NCI-H748 treated with DMSO at 0.1 percent for 48 hours (cell line): ENCODE results near the gene CFAP43.
"Not testable (repeated sequence)": the region's sequence is repeated elsewhere in the genome, so short reads cannot be mapped to it uniquely, and the experiment has no call there.

Experiments
- DNase-seq: peaks from one replicate; lab custom pipeline; 2025; lab: John Stamatoyannopoulos, UW

The CFAP43 gene

GRCh38 chr10:104218751-104219150 is 13.4 kb downstream of the CFAP43 start:
- DNase-seq, result no peak

- DNase-seq, result no peak
Observed at GRCh38 chr10:104216631-104217030, 15.5 kb downstream of the CFAP43 start.

DNA sequence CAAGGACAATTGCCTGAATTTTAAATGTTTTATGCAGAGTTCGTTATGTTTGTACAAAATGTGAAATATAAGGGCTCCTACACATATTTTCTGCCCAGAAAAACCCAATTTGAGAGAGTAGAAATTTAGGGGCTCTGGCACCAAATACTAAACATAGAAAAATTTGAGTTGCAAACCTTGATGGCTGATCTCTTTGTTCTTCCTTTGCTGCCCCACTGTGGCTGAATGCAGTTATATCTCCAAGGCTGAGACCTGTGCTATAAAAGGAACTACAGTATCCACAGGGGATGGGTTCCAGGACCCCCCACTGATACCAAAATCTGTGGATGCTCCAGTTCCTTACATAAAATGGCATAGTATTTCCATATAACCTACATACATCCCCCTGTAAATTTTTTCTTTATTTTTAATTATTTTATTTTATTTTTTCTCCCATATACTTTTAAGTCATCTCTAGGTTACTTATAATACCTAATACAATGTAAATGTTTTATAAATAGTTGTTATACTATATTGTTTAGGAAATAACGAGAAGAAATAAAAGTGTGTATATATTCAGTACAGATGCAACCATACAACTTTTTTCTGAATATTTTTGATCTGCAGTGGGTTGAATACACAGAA is 22.5 kb downstream of the CFAP43 start:
- DNase-seq, result peak; percentile 14

GRCh38 chr10:104208730-104209129 is 23.4 kb downstream of the CFAP43 start:
- no peak for DNase-seq

DNA sequence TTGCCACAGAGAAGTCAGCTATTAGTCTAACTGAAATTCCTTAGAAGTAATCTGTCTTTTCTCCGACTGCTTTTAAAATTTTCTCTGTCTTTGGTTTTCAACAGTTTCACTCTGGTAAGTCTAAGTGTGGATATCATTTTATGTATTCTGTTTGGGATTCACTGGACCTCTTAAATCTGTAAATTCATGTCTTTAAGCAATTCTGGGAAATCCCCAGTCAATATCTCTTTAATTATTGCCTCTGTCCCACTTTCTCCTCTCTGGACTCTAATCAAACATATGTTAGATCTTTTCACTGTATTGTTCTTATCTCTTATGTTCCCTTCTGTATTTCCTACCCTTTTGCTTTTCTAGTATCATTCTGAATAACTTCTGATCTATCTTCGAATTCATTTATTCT is 29.9 kb downstream of the CFAP43 start:
- no peak for DNase-seq

DNA sequence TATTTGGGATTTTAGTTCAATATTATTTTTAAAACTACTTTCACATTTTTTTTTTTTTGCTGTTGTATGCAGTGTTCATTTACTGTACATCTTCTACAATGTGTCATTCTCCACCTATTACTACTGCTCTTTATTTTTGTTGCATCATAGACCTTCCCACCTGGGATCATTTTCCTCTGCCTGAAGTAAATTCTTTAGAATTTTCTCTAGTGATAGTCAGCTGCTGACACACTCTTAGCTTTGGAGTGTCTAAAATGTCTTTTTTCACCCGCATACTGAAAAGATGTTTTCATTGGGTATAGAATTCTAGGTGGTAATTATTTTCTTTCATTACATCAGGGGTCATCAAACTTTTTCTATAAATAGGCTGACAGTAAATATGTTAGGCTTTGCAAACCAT is 30.5 kb downstream of the CFAP43 start:
- DNase-seq, result no peak

- no peak for DNase-seq
Observed at GRCh38 chr10:104199567-104199966, 32.6 kb downstream of the CFAP43 start.

DNA sequence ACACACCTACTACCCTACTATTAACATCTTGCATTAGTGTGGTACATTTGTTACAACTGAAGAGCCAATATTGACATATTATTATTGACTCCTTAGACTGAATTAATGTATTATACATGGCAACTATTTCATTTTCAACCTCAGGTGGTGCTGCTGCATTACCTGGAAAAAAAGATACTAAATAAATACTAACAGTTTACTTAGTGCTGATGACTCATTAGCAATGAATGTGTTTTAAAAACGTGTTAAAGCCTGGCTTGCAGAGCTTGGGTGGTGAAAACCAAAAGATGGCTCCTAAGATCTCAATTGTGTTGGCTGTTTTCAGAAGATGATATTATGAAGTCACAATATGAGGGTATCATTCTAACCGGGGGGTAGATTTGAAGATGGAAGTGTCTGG is 34.8 kb downstream of the CFAP43 start:
- peak; percentile 73 for DNase-seq

DNA sequence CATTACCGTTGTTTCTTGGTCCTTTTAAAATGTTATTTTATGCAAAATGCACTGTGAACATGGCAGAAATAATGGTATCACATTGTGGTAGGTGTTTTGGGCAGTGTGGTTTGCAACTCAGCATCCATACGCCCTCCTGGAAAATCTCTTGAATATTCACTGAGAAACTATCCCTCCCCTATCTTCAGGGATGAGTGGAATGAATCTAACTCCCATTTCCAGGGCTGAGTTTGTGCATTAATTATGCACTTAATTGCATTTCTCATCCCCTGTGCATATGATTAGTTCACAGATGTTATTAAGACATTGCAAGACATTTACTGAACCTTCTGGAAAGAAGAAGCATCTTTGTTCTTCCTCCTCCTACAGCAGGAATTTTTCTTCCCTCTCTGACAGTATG is 36.5 kb downstream of the CFAP43 start:
- no peak for DNase-seq

DNA sequence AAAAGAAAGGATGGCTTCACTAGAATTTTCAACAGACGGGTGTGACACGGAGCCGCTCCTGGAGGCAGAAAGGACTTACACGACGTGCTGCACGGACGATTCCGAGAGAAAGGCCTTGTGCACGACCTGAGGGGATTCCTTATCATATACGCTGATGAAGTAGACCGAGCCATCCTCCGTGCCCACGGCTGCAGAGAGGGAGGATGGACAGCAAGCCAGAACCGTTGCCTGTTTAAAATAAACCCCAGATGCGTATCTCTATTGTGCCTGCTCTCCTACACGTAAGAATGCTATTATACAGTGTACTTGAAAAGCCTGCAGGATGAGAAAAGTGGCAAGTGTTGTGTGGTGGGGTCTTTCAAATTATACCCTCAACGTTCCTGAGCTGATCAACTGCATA is 38.4 kb downstream of the CFAP43 start:
- no peak for DNase-seq

- no peak for DNase-seq
Observed at GRCh38 chr10:104190695-104191094, 41.5 kb downstream of the CFAP43 start.

GRCh38 chr10:104183682-104184081 is 48.5 kb downstream of the CFAP43 start:
- DNase-seq, result no peak

GRCh38 chr10:104174136-104174535 is 58.0 kb downstream of the CFAP43 start:
- DNase-seq, result not testable (repeated sequence)

DNA sequence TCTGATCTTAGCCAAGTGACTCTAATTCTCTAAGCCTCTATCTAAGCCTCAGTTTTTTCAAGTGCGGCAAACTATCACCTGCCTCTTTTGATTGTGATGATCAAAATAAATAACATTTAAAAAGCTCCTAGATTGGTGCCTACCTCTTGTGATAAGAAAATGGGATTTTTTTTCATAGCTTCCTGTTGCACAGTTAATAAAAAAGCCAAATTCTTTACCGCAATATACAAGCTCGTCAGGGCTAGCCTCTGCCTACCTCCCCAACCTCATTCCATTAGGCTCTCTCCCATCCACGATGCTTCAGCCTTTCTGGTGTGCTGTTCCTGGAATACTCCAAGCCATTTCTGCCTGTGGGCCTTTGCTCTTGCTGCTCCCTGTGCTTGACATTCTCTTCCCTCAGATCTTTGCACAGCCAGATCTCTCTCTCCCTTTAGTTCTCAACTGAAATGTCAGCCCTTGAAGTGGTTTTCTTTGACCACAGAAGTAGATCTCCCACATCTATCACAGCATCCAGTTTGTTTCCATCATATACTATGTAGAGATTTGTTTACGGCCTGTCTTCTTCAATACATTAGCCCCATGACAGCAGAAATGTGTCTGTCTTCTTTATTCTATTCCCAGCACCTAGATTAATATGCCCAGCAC is 61.4 kb downstream of the CFAP43 start:
- no peak for DNase-seq

DNA sequence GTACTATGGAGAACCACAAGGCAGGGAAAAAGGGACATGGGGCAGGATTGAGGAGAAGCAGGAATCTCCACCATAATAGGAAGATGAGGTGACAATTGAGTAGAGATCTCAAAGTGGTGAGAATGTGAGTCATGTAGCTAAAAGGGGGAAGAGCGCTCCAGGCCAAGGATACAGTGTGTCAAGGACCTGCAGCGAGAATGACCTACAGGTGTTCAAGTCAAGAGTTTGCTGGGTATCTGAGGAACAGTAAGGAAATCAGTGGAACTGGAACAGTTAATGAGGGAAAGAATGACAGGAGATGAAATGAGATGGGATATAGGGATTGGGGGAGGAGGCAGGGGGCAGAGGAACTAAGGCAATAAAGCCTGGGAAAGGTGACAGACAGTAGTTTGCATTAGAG is 76.6 kb downstream of the CFAP43 start:
- DNase-seq, result no peak

DNA sequence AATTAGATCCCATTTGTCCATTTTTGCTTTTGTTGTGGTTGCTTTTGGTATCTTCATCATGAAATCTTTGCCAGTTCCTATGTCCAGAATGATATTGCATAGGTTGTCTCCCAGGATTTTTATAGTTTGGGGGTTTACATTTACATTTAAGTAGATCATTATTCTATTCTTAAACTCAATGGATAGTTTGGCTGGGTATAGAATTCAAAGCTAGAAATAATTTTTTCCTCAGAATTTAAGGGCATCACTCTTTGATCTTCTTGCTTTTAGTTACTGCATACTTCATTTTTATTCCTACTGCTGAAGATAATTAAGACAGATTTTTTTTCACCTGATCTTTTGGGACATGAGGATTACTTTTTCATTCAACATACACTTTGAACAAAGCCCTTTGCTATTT is 80.4 kb downstream of the CFAP43 start:
- DNase-seq, result no peak

GRCh38 chr10:104150139-104150538 is 82.0 kb downstream of the CFAP43 start:
- no peak for DNase-seq

DNA sequence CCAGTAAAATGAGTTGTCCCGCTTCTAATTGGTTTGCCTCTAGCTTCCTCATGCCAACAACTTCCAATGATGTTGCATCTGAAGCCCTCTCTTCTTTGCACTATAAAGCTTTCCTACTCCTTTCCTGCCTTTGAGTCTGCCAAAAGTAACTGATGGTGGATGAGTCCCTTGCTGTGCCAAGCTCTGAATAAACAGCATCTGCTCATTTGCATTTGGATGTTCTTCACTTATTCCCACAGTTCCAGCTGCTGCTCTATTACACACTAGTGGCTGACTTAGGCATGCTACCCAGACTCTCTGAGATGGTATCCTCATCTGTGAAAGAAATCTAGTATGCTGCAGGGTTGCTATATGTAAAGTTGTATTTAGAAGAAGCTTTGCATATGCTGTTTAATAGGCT is 85.3 kb downstream of the CFAP43 start:
- DNase-seq, result no peak

- DNase-seq, result no peak
Observed at GRCh38 chr10:104144931-104145330, 87.2 kb downstream of the CFAP43 start.

DNA sequence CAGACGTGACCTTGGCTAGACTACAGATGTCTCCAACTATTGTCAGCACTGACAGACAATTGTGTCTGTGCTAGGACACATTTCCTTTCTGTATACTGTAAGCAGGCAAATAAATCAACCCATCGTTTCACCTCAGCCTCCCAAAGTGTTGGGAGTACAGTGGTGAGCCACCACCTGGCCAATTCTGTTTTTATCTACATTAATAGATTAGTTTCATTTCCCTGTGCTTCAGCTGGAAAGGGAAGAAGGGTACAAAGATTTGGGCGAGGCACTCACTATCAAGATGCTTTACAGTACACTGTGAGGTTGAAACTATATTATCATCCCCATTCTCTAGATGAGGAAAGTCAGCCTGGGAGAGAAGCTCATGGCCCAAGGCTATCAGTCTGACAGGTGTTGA is 88.3 kb downstream of the CFAP43 start:
- DNase-seq, result no peak

GRCh38 chr10:104142081-104142480 is 90.1 kb downstream of the CFAP43 start:
- no peak for DNase-seq

DNA sequence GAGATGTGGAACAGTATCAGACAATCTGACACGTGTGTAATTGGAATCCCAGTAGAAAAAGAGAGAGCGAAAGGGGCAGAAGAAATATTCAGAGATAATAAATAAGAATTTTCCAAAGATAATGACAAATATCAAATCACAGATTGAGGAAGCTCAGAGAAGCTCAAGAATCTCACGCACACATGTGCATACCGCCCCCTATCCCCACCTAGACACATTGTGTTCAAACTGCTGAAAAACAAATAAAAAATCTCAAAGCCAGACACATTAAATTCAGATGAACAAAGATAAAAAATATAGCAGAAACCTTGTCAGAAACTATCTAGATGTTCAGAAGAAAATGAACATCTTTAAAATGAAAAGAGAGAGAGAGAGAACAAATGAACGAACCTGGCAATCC is 92.9 kb downstream of the CFAP43 start:
- DNase-seq, result no peak

DNA sequence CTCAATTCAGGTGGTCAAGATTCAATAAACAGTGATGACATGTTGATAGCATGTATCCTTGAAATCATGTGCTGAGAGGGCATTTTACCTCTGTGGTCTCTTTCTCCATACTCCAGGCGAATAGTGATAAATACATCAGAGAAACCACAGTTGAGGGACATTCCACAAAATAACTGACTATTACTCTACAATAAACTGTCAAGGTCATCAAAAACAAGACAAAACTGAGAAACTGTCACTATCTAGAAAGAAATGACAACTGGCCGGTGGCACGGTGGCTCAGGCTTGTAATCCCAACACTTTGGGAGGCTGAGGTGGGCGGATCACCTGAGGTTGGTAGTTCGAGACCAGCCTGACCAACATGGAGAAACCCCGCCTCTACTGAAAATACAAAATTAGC is 94.0 kb downstream of the CFAP43 start:
- DNase-seq, result no peak

DNA sequence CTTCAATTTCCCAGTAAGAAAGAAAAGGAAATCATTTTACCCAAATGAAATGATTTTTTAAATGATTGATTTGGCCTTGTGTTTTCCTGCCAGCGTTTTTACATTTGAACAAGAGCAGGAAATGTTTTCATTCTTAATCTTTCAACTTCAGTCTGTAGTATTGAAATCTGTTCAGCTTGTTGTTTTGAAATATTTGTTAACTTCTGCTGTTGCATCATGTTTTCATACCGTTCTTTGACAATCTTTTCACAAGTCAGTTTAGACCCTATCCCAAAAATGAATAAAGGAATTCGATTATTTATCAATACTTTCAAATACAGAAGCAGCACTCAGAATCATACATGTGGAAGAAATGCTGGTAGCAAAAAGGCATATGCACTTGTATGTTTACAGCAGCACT is 102.1 kb downstream of the CFAP43 start:
- DNase-seq, result no peak
